SK-N-SH (cell line): ENCODE data around the gene ERN1. TPM values are rescaled to one million over a fixed set of nuclear protein-coding genes. Genes with fewer than 3 reads are reported as not detected.

Experiments
- CTCF ChIA-PET: fragments of 300-600, 350-600 bp; formaldehyde crosslinking; extraction: SDS; loops from one replicate; lab custom pipeline; 2021; lab: Yijun Ruan, JAX
- POLR2A ChIA-PET: fragments of 350-600 bp; sonication (Branson Sonifier 250); formaldehyde crosslinking; extraction: SDS; loops from one replicate; lab custom pipeline; 2020; ENCODE audit warnings: antibody characterized with exemption, inconsistent platforms; lab: Yijun Ruan, JAX
- DNase-seq: peaks from one replicate; pipeline ENCODE4 v3.0.0; 2012
- H2AFZ ChIP-seq: fragments of 200-600 bp; sonication (generic); 2 replicates; pipeline ENCODE4 v1.8.1; 2016; ENCODE audit warnings: antibody characterized with exemption, mild to moderate bottlenecking, low read depth
- H3F3A ChIP-seq: fragments of 200-600 bp; sonication (generic); replicated peaks from 2 replicates; pipeline ENCODE3; 2016; ENCODE audit warnings: antibody characterized with exemption, mild to moderate bottlenecking; ENCODE audit not compliant: insufficient read depth
- H3K27ac ChIP-seq, 2 experiments: fragments of 200-500 bp in 1 of 2; fragments of 200-600 bp in 1 of 2; sonication (Bioruptor generic) in 1 of 2; sonication (generic), shearing (Covaris generic) in 1 of 2; 2 replicates each; pipeline versions ENCODE4 v1.5.1 to v1.6.1; 2014 to 2016; ENCODE audit warnings: low read depth in 2 of 2, inconsistent platforms in 1 of 2, low read length in 1 of 2, mild to moderate bottlenecking in 1 of 2, mixed read lengths in 1 of 2
- H3K27me3 ChIP-seq: fragments of 200-600 bp; sonication (generic), shearing (Covaris generic); 2 replicates; pipeline ENCODE4 v1.6.1; 2016; ENCODE audit warnings: mixed run types; ENCODE audit not compliant: insufficient read depth
- H3K36me3 ChIP-seq, 2 experiments: fragments of 200-500 bp in 1 of 2; fragments of 200-600 bp in 1 of 2; sonication (Bioruptor generic) in 1 of 2; sonication (generic) in 1 of 2; replicated peaks in 1 of 2; 2 replicates each; pipeline versions ENCODE3 to v1.5.1; 2014 to 2016; ENCODE audit warnings: low read length in 1 of 2, mild to moderate bottlenecking in 1 of 2; ENCODE audit not compliant: insufficient read depth in 2 of 2, control insufficient read depth in 1 of 2
- H3K4me1 ChIP-seq, 2 experiments: fragments of 200-500 bp in 1 of 2; fragments of 200-600 bp in 1 of 2; sonication (Bioruptor generic) in 1 of 2; sonication (generic), shearing (Covaris generic) in 1 of 2; 2 replicates each; pipeline versions ENCODE4 v1.5.1 to v1.6.1; 2014 to 2016; ENCODE audit warnings: low read depth in 1 of 2, low read length in 1 of 2, mixed run types in 1 of 2; ENCODE audit not compliant: insufficient read depth in 2 of 2, control insufficient read depth in 1 of 2
- H3K4me2 ChIP-seq: fragments of 200-600 bp; sonication (generic), shearing (Covaris generic); 2 replicates; pipeline ENCODE4 v1.6.1; 2017; ENCODE audit warnings: mixed run types
- H3K4me3 ChIP-seq, 2 experiments: fragments of 200-500 bp in 1 of 2; fragments of 200-600 bp in 1 of 2; sonication (Bioruptor generic) in 1 of 2; sonication (generic), shearing (Covaris generic) in 1 of 2; 2 replicates each; pipeline versions ENCODE4 v1.5.1 to v1.8.1; 2014 to 2016; ENCODE audit warnings: low read depth in 2 of 2, inconsistent platforms in 1 of 2, low read length in 1 of 2, mild to moderate bottlenecking in 1 of 2, mixed read lengths in 1 of 2, moderate library complexity in 1 of 2
- H3K79me2 ChIP-seq: fragments of 200-600 bp; sonication (generic); 2 replicates; pipeline ENCODE4 v1.8.1; 2017; ENCODE audit warnings: mild to moderate bottlenecking; ENCODE audit not compliant: insufficient read depth
- H3K9ac ChIP-seq: fragments of 200-600 bp; sonication (generic); 2 replicates; pipeline ENCODE4 v1.6.1; 2017; ENCODE audit warnings: mixed run types
- H3K9me2 ChIP-seq: fragments of 200-600 bp; sonication (generic); 2 replicates; pipeline ENCODE4 v1.6.1; 2017; ENCODE audit warnings: mixed run types
- H3K9me3 ChIP-seq: fragments of 200-600 bp; sonication (generic); 2 replicates; pipeline ENCODE4 v1.6.1; 2017; ENCODE audit warnings: mixed run types, mild to moderate bottlenecking, moderate library complexity
- H4K20me1 ChIP-seq: fragments of 200-600 bp; sonication (generic); 2 replicates; pipeline ENCODE4 v1.6.1; 2017; ENCODE audit warnings: mild to moderate bottlenecking, mixed run types; ENCODE audit not compliant: insufficient read depth
- FOSL2 ChIP-seq: IDR thresholded peaks from 2 replicates; pipeline ENCODE4 v1.4.0; 2012; ENCODE audit warnings: low read depth, mild to moderate bottlenecking, moderate library complexity, borderline replicate concordance
- FOXJ3 ChIP-seq: sonication (generic); formaldehyde crosslinking; IDR thresholded peaks from 2 replicates; pipeline ENCODE4 v1.5.1; 2020; ENCODE audit warnings: mild to moderate bottlenecking, missing genetic modification reagents
- FOXM1 ChIP-seq: IDR thresholded peaks from 2 replicates; pipeline ENCODE4 v1.4.0; 2012; ENCODE audit warnings: low read depth, mild to moderate bottlenecking
- JUND ChIP-seq: IDR thresholded peaks from 2 replicates; pipeline ENCODE4 v1.4.0; 2012
- RXRA ChIP-seq: IDR thresholded peaks from 2 replicates; pipeline ENCODE4 v1.4.0; 2012; ENCODE audit warnings: low read depth, mild to moderate bottlenecking, borderline replicate concordance
- TCF12 ChIP-seq: IDR thresholded peaks from 2 replicates; pipeline ENCODE4 v1.4.0; 2012
- WGBS: methylation state at CpG from one replicate; pipeline ENCODE4 v1.1.6; 2017; ENCODE audit warnings: low lambda C conversion rate; 5-methylcytosine and 5-hydroxymethylcytosine counted together
- polyA plus RNA-seq, 3 experiments: library from polyadenylated mRNA; depleted of rRNA; stranded (reverse); fragments of >200 nt; gene quantifications; 2 replicates each; pipeline ENCODE4 v1.2.3, GENCODE V29; 2012
- TF ChIP-seq, protein P1 (sequence below): IDR thresholded peaks from 2 replicates; pipeline ENCODE4 v1.4.0; 2012; ENCODE audit warnings: low read depth

ERN1 gene
- polyA plus RNA-seq, 1 of the 3 experiments (the other 2 are of a cell fraction): 7.3 TPM

DNA sequence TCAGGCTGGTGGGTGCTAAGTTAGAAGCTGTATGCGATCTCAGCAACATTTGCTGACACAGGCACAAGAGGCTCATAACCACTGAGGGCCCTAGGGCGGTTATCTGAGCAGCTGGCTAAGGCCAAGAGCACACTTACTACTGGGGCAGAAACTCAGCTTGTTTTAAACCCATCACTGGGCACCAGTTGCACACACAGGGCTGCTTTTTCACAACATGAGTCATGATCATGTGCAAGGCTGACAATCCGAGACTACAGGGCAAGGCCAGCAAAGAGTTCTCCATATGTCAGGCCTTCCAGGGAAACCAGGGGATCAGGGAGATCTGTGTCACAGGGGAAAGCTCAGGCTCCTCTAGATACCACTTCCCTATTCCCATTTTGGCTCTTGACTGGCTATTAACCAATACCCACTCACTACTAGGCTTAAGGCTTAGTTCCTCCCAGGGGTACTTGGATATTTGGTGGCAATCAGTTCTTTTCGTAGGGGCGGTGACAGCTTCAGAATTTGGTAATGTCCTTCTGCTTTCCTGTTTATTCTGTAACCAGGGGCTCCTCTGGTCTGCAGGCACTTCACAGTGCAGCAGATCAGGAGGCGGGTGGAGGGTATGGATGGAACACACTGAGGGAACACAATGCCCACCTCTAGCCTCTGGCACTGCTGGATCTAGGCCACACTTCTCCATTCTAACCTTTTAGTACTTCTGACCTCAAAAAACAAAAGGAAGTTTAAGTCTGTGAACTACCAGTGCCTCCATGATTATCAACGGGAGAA lies 44.9 kb upstream of the ERN1 start:
- Histone ChIP-seq H3K36me3 (peaks cover 15 to 53% of the 10 kb centered on the region in 2 experiments), H3K9me3 (no peaks in the 10 kb centered on the region), H3K4me2 (no peak overlapping the region), H3K79me2 (no peaks in the 10 kb centered on the region), H3K27me3 (no peaks in the 10 kb centered on the region), H2AFZ (no peak overlapping the region), H4K20me1 (no peaks in the 10 kb centered on the region), H3K4me1 (peaks cover 16 to 42% of the 10 kb centered on the region in 2 experiments; a peak in 3 of 4 replicates), H3K27ac (peak overlapping the region in 1 of 2 experiments; percentile 41; a peak in 1 of 4 replicates), H3K9me2 (no peaks in the 10 kb centered on the region), H3K9ac (no peak overlapping the region), H3F3A (peaks cover 7% of the 10 kb centered on the region), H3K4me3 (no peak overlapping the region)
- 0 out of 2 replicates have a peak, but pooled peaks have one; percentile 8 for TF ChIP-seq JUND
- peak; percentile 28; the same call in 1 of the 2 replicates for TF ChIP-seq FOSL2
- TF ChIP-seq, protein P1, sequence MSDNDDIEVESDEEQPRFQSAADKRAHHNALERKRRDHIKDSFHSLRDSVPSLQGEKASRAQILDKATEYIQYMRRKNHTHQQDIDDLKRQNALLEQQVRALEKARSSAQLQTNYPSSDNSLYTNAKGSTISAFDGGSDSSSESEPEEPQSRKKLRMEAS: peak; percentile 64; the same call in 1 of the 2 replicates
- TF ChIP-seq TCF12: peak; percentile 57
- TF ChIP-seq FOXM1: no peak
- WGBS: 82% methylated on average over 7 of the region's 7 CpGs
- no peak for DNase-seq
- POLR2A ChIA-PET: interaction anchor here (5.6 kb wide), 1 partner anchor 28 kb away, joined by 99 read pairs; no protein-coding TSS in a partner anchor
- CTCF ChIA-PET: interaction anchor here (0.7 to 2.0 kb wide), 4 partner anchors 20 to 107 kb away, joined by 3 to 9 read pairs (median 5); no protein-coding TSS in a partner anchor

DNA sequence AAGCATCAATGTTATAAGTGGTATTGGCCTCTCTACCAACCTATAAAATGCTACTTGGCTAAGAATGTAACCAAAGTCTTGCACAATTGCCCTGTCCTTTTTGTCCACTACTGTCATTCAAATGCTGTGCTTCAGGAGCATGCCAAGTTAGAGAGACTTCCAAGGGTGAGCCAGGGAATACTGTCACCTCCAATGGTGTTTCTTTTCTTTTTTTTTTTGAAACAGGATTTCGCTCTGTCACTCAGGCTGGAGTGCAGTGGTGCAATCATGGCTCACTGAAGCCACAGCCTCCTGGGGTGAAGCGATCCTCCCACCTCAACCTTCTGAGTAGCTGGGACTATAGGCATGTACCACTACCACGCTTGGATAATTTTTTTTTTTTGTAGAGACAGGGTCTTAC lies 43.7 kb upstream of the ERN1 start:
- peaks cover 19 to 55% of the 10 kb centered on the region in 2 experiments for H3K36me3 ChIP-seq
- H3K79me2 ChIP-seq: no peaks in the 10 kb centered on the region
- no peaks in the 10 kb centered on the region for H4K20me1 ChIP-seq
- DNase-seq: no peak
- H3K9me3 ChIP-seq: no peaks in the 10 kb centered on the region
- WGBS: 94% methylated on average over 3 of the region's 3 CpGs
- H3K4me2 ChIP-seq: no peak overlapping the region
- H3K9ac ChIP-seq: no peak overlapping the region
- no peaks in the 10 kb centered on the region for H3K9me2 ChIP-seq
- H3K27me3 ChIP-seq: no peaks in the 10 kb centered on the region
- POLR2A ChIA-PET: no interaction called here
- no peak overlapping the region for H3K4me3 ChIP-seq
- peaks cover 16 to 39% of the 10 kb centered on the region in 2 experiments; a peak in 3 of 4 replicates for H3K4me1 ChIP-seq
- CTCF ChIA-PET: no interaction called here
- H3F3A ChIP-seq: peaks cover 10% of the 10 kb centered on the region
- TF ChIP-seq FOXJ3: no peak
- TF ChIP-seq RXRA: no peak
- H3K27ac ChIP-seq: no peak overlapping the region
- H2AFZ ChIP-seq: no peak overlapping the region

DNA sequence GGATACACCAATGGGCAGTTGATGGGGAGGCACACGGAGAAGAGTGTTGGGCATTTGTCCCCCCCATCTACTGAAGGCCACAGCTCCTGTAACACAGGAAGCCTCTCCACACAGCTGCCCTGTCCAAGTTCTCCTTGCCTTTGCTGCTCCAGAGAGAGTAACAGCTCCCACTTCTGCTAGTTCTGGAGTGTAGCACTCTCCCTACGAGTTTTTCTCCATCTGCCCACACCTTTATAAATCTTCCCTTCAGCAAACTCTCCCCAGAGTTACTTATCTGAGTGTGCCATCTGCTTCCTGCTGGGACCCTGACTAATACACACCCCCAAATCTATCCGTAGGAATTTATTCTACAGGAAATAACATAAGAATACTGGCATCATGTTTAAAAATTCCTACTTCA lies 42.6 kb upstream of the ERN1 start:
- CTCF ChIA-PET: interaction anchor here (0.6 to 1.0 kb wide), 2 partner anchors 110 to 156 kb away, joined by 3 read pairs; no protein-coding TSS in a partner anchor

More for the DNA sequence above, 42.6 kb upstream of the ERN1 start:
- no peak overlapping the region for H3K4me2 ChIP-seq
- peaks cover 19 to 59% of the 10 kb centered on the region in 2 experiments for H3K36me3 ChIP-seq
- DNase-seq: no peak
- peaks cover 10% of the 10 kb centered on the region for H3F3A ChIP-seq
- TF ChIP-seq, protein P1: no peak
- no peak overlapping the region for H3K4me3 ChIP-seq
- H3K27me3 ChIP-seq: no peaks in the 10 kb centered on the region
- no peaks in the 10 kb centered on the region for H3K9me2 ChIP-seq
- no peak overlapping the region for H3K27ac ChIP-seq
- H3K4me1 ChIP-seq: peaks cover 5 to 27% of the 10 kb centered on the region in 2 experiments; a peak in 2 of 4 replicates
- H3K9ac ChIP-seq: no peak overlapping the region
- no peaks in the 10 kb centered on the region for H4K20me1 ChIP-seq
- no peaks in the 10 kb centered on the region for H3K79me2 ChIP-seq
- no peaks in the 10 kb centered on the region for H3K9me3 ChIP-seq
- WGBS: 80% methylated on average over 3 of the region's 3 CpGs
- POLR2A ChIA-PET: no interaction called here
- H2AFZ ChIP-seq: no peak overlapping the region
